Measurements from ENCODE around the gene CCPG1.

Gene CCPG1

GRCh38 chr15:55319537-55320237 lies 88.5 kb downstream of the CCPG1 start:
- in situ Hi-C loops (cut with HindIII; ENCODE audit: low sequenced_read_pairs): no loop called here

GRCh38 chr15:55318588-55319494 lies 89.3 kb downstream of the CCPG1 start, which contains the start of the genes PIGB and PIGBOS1:
TSS of gene PIGB (plus strand) at chr15:55319222. CDS start at chr15:55319251, 29 bp downstream.
TSS of gene PIGBOS1 (minus strand) at chr15:55319123. CDS start at chr15:55317792, 1,331 bp downstream.
- in situ Hi-C loops (cut with HindIII; ENCODE audit: low sequenced_read_pairs): no loop called here
